ENCODE results near the gene RHBG. TPM values are rescaled to one million over a fixed set of nuclear protein-coding genes. Genes with fewer than 3 reads are reported as not detected.

Gene RHBG
- polyA plus RNA-seq, 4 donors = 11.7 to 17.3 (median 13.4) TPM

GRCh38 chr1:156422602-156423091 is 53.6 kb downstream of the RHBG start:
- no peak for DNase-seq (ENCODE audit: low read depth in 4 of 4, low spot score in 3 of 4)

DNA sequence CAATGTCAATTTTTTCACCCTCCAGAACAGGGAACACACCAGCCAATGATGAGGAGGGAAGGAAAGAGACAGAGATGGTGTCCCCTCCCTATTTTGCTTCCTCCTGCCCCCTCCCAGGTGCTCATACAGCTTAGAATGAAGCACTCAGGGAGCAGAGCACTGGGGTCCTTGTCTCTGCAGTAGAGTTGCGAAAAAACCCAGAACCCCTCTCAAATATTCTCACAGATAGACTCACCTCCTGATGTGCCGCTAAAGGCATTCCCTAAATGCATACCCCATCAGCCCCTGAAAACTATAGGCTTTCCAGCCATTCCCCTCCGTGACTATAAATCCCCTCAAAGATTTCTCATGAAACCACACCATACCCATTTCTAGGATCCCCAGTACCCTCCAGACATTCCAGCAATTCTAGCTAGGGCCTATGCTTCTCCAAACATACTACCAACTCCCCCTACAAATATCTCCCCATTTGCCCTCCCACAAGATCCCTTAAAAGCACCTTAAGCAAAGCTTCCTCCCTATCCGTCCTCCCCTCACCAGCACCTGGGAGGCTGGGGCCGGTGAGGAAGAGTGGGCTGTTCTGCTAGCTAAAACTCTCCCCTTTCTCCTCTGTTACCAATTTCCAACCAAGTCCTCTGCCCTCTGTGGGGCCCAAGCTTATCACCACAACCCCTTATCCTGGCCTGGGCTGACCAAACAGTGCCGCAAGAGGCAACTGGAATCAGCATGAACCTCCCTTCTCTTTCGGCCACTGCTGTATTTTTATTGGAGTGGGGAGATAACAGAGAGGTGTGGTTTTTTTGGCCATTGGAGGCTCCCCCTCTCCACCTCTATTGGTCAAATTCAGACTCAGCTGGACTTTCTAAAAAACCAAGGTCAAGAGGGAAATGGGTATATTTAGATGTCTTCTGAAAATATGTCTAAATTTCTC is 54.7 kb downstream of the RHBG start:
- DNase-seq (ENCODE audit: low read depth in 4 of 4, low spot score in 3 of 4) = no peak

DNA sequence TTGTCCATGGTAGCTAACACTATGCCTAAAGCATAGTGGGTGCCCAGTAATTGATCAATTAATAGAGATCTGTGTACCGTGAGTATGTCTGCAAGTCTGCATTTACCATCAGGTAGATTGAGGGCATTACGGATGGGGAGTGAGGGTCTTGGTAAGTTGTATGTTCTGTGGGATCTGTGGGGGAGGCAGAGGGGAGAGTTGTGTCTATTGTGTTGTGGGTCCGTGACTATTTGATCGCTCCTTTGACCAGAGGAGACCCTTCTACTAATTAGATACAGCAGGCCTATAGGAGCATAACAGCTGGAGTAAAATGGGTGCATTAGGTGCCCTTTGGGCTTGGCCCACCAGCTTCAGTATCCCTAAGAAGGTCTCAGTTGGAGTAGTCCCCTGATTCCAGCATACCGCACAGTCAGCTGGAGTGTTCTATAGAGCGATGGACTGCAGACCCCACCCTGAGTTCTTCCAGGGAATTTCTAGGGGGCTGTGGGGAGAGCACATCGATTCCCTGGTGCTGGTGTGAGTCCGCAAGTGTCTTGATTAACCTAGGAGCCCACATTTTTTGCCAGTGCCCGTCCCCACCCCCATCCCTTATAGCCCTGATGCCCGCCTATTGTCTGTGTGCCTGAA is 55.9 kb downstream of the RHBG start:
- no peak for DNase-seq (ENCODE audit: low read depth in 4 of 4, low spot score in 3 of 4)

DNA sequence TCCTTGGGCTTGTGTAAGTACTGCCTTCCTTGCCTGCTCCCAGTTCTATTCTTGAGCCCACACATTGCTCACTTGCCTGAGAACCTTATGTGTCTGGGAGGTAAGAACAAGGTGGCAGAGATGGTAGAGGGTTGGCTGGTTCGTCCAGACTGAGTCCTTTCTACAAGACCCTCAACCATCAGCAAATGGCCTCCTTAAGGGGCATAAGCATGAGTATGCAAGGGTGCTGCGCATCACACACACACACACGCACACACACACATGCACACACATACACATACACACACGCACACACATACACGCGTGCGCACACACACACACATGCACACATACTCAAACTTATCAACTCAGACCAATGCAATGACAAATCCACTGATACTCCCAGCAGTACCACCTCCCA is 56.9 kb downstream of the RHBG start:
- DNase-seq (ENCODE audit: low read depth in 4 of 4, low spot score in 3 of 4) = no peak

DNA sequence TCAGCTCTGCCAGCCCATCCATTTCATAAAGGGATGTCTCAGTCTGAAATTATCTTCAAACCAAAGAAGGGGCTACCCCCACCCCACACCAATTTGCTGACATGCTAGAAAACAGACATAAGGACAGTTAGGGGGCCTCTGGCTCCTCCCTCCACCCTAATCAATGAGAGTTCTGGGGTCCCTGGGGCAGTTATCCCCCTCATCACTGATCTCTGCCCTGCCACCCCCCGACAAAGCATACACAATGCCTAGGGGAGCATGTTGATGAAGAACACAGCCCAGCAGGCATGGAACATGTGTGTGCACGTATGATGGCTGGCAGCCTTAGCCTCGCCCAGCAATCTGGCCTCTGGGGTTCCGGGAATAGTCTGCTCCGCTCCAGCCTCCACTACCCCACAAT is 58.9 kb downstream of the RHBG start:
- no peak for DNase-seq (ENCODE audit: low read depth in 4 of 4, low spot score in 3 of 4)

GRCh38 chr1:156428746-156429288 is 59.8 kb downstream of the RHBG start:
- no peak for DNase-seq (ENCODE audit: low read depth in 4 of 4, low spot score in 3 of 4)

GRCh38 chr1:156429313-156430060 is 60.5 kb downstream of the RHBG start:
- DNase-seq (ENCODE audit: low read depth in 4 of 4, low spot score in 3 of 4) = no peak

DNA sequence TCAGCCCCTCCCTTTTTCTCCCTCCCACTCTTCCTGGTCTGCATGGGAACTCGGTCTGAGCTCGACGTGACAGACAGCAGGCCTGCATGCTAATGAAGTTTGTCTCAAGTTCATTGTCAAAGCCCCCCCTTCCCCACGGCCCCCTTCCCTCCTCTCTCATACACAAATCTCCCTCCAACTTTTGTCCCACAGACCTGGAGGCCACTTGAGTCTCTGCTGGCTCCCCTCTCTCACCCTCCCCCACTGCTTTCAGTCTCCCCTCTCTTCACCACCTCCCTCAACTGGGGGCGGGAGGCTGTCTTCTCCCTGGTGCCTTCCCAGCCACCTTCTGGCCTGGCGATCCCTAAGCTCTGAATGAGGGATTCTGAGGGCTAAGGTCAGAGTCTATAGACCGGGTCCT is 61.3 kb downstream of the RHBG start:
- no peak for DNase-seq (ENCODE audit: low read depth in 4 of 4, low spot score in 3 of 4)

DNA sequence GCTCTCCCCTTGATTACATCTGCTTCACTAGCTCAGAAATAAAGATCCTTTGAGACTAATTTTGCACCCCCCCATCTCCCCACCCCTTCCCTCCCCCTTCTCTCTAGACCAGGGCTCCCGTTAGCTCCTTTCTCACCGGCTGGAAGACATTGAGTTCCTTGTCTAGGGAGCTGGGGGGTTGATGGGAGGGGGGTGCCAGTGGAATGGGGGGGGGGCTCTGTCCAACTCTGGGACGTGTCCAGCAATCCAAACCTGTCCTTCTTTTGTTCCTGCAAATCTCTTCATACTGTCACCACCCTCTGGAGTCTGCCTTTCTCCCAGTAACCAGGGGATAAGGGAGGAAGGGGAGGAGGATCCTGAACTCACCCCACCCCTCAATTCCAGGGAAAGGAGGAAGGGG is 61.9 kb downstream of the RHBG start:
- no peak for DNase-seq (ENCODE audit: low read depth in 4 of 4, low spot score in 3 of 4)

GRCh38 chr1:156431366-156431765 is 62.4 kb downstream of the RHBG start:
- no peak for DNase-seq (ENCODE audit: low read depth in 4 of 4, low spot score in 3 of 4)

DNA sequence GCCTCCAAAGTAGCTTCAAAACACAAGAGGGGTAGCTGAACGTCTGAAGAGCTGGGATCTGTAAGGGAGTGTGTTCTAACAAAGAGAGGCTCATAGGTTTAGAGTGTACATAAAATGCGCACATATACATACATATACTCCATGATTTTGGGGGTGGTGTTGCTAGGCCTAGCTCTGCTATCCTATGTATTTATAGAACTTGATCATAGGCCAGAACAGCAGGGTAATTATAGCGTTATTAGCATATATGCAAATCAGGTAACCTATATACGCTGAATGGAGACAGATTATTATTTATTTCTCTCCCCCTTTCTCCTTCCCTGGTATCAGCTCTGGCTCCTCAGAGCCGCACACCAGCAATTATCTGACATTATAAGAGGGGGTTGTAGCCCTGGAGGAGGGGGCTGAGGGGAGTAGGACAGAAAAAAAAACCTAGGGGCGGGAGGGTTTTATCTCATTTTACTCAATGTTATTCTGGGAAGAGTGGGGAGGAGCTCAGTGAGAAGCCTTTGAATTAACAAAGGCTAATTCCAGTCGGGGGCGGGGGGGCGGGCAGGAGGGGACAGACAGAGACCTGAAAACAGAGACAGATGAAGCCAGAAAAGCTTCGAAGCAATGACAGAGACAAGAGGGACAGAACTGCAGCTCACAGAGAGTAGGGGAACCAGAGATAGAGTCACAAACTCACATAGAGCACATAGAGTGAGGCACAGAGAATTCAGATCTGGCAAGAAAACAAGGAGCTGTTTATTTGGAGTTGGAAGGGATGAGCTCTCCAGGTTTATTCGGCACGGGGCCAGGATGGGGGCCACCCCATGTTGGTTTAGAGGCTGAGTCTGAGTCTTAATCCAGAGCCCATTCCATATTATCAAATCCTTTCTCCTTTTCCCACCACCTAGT is 63.0 kb downstream of the RHBG start:
- no peak for DNase-seq (ENCODE audit: low read depth in 4 of 4, low spot score in 3 of 4)

- no peak for DNase-seq (ENCODE audit: low read depth in 4 of 4, low spot score in 3 of 4)
Observed at GRCh38 chr1:156432669-156433018, 63.6 kb downstream of the RHBG start.

DNA sequence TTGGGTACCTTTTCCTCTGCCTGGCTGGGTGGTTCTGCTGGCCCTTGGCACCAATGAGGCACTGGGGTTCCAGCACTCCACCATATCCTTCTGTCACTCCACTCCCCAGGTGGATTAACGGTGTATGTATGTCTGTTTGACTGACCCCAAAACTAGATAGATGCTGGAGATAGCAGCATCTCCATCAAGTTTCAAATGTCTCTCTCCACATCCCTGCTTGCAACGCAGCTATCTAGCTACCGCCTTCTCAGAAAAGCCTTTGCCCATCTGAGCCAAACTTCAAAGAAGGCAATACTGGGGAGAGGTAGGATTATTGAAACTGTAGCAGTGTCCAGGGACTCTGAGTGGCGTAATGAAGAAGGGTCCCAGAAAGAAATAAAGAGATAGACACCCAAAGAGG is 64.0 kb downstream of the RHBG start:
- DNase-seq (ENCODE audit: low read depth in 4 of 4, low spot score in 3 of 4) = no peak

DNA sequence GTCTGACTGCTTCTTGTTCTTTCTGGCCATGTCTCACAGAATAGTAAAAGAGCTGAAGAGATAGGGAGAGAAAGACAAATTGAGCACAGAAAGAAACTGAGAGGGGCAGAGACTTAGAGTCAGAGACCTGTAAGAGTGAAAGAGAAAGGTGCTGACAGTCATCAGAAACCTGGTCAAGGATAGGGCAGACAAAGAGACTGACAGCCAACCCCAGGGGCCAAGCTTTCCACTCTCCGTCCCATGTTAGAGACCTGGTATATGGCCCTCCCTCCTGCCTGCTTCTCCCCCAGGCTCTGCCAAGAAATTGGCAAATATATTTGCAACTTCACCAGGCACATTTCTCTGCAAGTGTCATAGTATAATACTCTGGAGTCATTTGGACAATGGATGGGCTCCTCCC is 64.6 kb downstream of the RHBG start:
- DNase-seq (ENCODE audit: low read depth in 4 of 4, low spot score in 3 of 4) = no peak

Other genes with a start within 250 kb of the RHBG start
- gene SEMA4A, start 215.6 kb upstream of the RHBG start, polyA plus RNA-seq (ENCODE audit: insufficient read length in 4 of 4) = 10 to 100 TPM; 18.2 to 27.1 (median 21.5) TPM
- 10 to 100 TPM; 26.9 to 32.7 (median 30.7) TPM for gene SLC25A44, start 175.1 kb upstream of the RHBG start, polyA plus RNA-seq (ENCODE audit: insufficient read length in 4 of 4)
- 10 to 100 TPM; 85.7 to 87.8 (median 86.9) TPM for gene PMF1, start 156.2 kb upstream of the RHBG start, polyA plus RNA-seq (ENCODE audit: insufficient read length in 4 of 4)
- gene BGLAP, start 127.0 kb upstream of the RHBG start, polyA plus RNA-seq (ENCODE audit: insufficient read length in 4 of 4) = 1 to 10 TPM; 1.5 to 3.7 (median 2.3) TPM
- 1 to 10 TPM; 2.5 to 5.0 (median 3.8) TPM for gene PAQR6, start 121.2 kb upstream of the RHBG start, polyA plus RNA-seq (ENCODE audit: insufficient read length in 4 of 4)
- 10 to 100 TPM; 60.8 to 64.6 (median 62.6) TPM for gene SMG5, start 86.4 kb upstream of the RHBG start, polyA plus RNA-seq (ENCODE audit: insufficient read length in 4 of 4)
- 1 to 10 TPM; 4.8 to 7.5 (median 6.3) TPM for gene TMEM79, start 84.9 kb upstream of the RHBG start, polyA plus RNA-seq (ENCODE audit: insufficient read length in 4 of 4)
- 10 to 100 TPM; 57.3 to 70.0 (median 63.4) TPM for gene GLMP, start 73.5 kb upstream of the RHBG start, polyA plus RNA-seq (ENCODE audit: insufficient read length in 4 of 4)
- gene VHLL, start 69.9 kb upstream of the RHBG start, polyA plus RNA-seq (ENCODE audit: insufficient read length in 4 of 4) = under 1 TPM in 1 of 4 donors, not detected in 3; 0.24 TPM
- gene CCT3, start 30.9 kb upstream of the RHBG start, polyA plus RNA-seq (ENCODE audit: insufficient read length in 4 of 4) = 100 to 1,000 TPM; 313 to 349 (median 342) TPM
- 1 to 10 TPM in 2 of 4 donors, under 1 TPM in 2; 0.62 to 1.7 (median 0.94) TPM for gene TSACC, start 30.7 kb upstream of the RHBG start, polyA plus RNA-seq (ENCODE audit: insufficient read length in 4 of 4)
- 10 to 100 TPM; 23.3 to 24.8 (median 24.3) TPM for gene MEF2D, start 131.6 kb downstream of the RHBG start, polyA plus RNA-seq (ENCODE audit: insufficient read length in 4 of 4)
- 10 to 100 TPM; 11.2 to 13.2 (median 12.3) TPM for gene IQGAP3, start 203.4 kb downstream of the RHBG start, polyA plus RNA-seq (ENCODE audit: insufficient read length in 4 of 4)
- 1 to 10 TPM in 2 of 4 donors, under 1 TPM in 2; 0.86 to 1.3 (median 1.0) TPM for gene TTC24, start 210.5 kb downstream of the RHBG start, polyA plus RNA-seq (ENCODE audit: insufficient read length in 4 of 4)
- gene NAXE, start 222.6 kb downstream of the RHBG start, polyA plus RNA-seq (ENCODE audit: insufficient read length in 4 of 4) = 10 to 100 TPM; 74.4 to 84.1 (median 81.6) TPM
- 10 to 100 TPM; 30.2 to 33.7 (median 31.4) TPM for gene GPATCH4, start 232.3 kb downstream of the RHBG start, polyA plus RNA-seq (ENCODE audit: insufficient read length in 4 of 4)